K562 (cell line): Measurements from ENCODE around the gene ZNF267. TPM values are rescaled to one million over a fixed set of nuclear protein-coding genes. Genes with fewer than 3 reads are reported as not detected.

Experiments used
- ATAC-seq: fragments of 200-7000 bp; cut with Tn5 transposase; 3 replicates; pipeline ENCODE4 v1.9.1; 2020; ENCODE audit warnings: moderate library complexity
- BruUV-seq: library from RNA; stranded (reverse); fragments of 400-500 nt; replicated peaks from 2 replicates; lab custom pipeline; 2021; lab: Mats Ljungman, UMichigan
- CTCF ChIA-PET: fragments of 300-600 bp; formaldehyde crosslinking; extraction: SDS; loops from one replicate; lab custom pipeline; 2021; ENCODE audit warnings: low intra/inter-chr PET ratio; lab: Yijun Ruan, JAX
- POLR2A ChIA-PET: fragments of 300-600, 350-650 bp; sonication (Branson Sonifier 250); formaldehyde crosslinking; extraction: SDS; loops from one replicate; lab custom pipeline; 2021; ENCODE audit warnings: antibody characterized with exemption, inconsistent platforms; lab: Yijun Ruan, JAX
- DNase-seq, 4 experiments: peaks; one replicate each; pipeline versions ENCODE4 v3.0.0 to v3.0.0-alpha.2; 2011 to 2018; ENCODE audit warnings: low spot score in 3 of 4, mixed read lengths in 3 of 4; ENCODE audit errors: extremely low read depth in 1 of 4
- FAIRE-seq: peaks from 2 replicates; lab custom pipeline; 2011; peaks lifted over from hg19 to GRCh38; lab: Jason Lieb, UNC
- H2AFZ ChIP-seq: 2 replicates; pipeline ENCODE4 v1.6.0; 2011; ENCODE audit warnings: low read depth, low read length, control low read depth, inconsistent platforms
- H3K27ac ChIP-seq: fragments of 200-600 bp; 3 replicates; pipeline ENCODE4 v1.8.0; 2011; ENCODE audit warnings: low read depth, mild to moderate bottlenecking, control low read depth, inconsistent platforms, low read length, moderate library complexity, mixed read lengths; ENCODE audit errors: extremely low read depth
- H3K27me3 ChIP-seq, 2 experiments: fragments of 300-600 bp in 1 of 2; 2 replicates in 1 of 2; 3 replicates in 1 of 2; pipeline versions ENCODE4 v1.6.0 to v1.8.0; 2011; ENCODE audit warnings: inconsistent platforms in 2 of 2, low read length in 2 of 2, mild to moderate bottlenecking in 1 of 2, mixed read lengths in 1 of 2, moderate library complexity in 1 of 2; ENCODE audit not compliant: control insufficient read depth in 2 of 2, insufficient read depth in 2 of 2
- H3K36me3 ChIP-seq: fragments of 300-600 bp; 3 replicates; pipeline ENCODE4 v1.8.0; 2011; ENCODE audit warnings: mild to moderate bottlenecking, low read length, inconsistent platforms; ENCODE audit not compliant: control insufficient read depth, insufficient read depth
- H3K4me1 ChIP-seq, 2 experiments: fragments of 200-600 bp in 1 of 2; replicated peaks in 1 of 2; 2 replicates in 1 of 2; 3 replicates in 1 of 2; pipeline versions ENCODE4 v1.5.1 to v1.8.0; 2011; ENCODE audit warnings: inconsistent platforms in 2 of 2, low read length in 2 of 2, mild to moderate bottlenecking in 1 of 2, mixed read lengths in 1 of 2, moderate library complexity in 1 of 2; ENCODE audit not compliant: control insufficient read depth in 2 of 2, insufficient read depth in 2 of 2
- H3K4me2 ChIP-seq: 2 replicates; pipeline ENCODE4 v1.6.1; 2011; ENCODE audit warnings: low read length, control low read depth, inconsistent platforms, mixed read lengths; ENCODE audit not compliant: insufficient read depth
- H3K4me3 ChIP-seq: fragments of 200-600 bp; sonication (generic), shearing (Covaris generic); 2 replicates; pipeline ENCODE4 v1.5.1; 2016; ENCODE audit warnings: control low read depth, inconsistent platforms
- H3K79me2 ChIP-seq: fragments of 200-600 bp; 3 replicates; pipeline ENCODE4 v1.8.0; 2011; ENCODE audit warnings: low read length, inconsistent platforms; ENCODE audit not compliant: control insufficient read depth, insufficient read depth
- H3K9ac ChIP-seq, 2 experiments: 2 replicates each; pipeline versions ENCODE4 v1.6.0 to v1.6.1; 2011; ENCODE audit warnings: low read depth in 2 of 2, low read length in 2 of 2, control low read depth in 1 of 2, inconsistent platforms in 1 of 2, mild to moderate bottlenecking in 1 of 2, mixed read lengths in 1 of 2; ENCODE audit not compliant: insufficient read depth in 1 of 2
- H3K9me1 ChIP-seq: one replicate; pipeline ENCODE4 v1.6.0; 2011; ENCODE audit warnings: inconsistent platforms, mild to moderate bottlenecking, low read length, moderate library complexity; ENCODE audit not compliant: control insufficient read depth, insufficient read depth
- H3K9me3 ChIP-seq: replicated peaks from 2 replicates; pipeline ENCODE4 v1.5.1; 2011; ENCODE audit warnings: low read depth, low read length, inconsistent platforms; ENCODE audit not compliant: control insufficient read depth, insufficient read depth
- H4K20me1 ChIP-seq: replicated peaks from 2 replicates; pipeline ENCODE4 v1.6.1; 2011; ENCODE audit warnings: low read length, inconsistent platforms, mixed read lengths; ENCODE audit not compliant: control insufficient read depth, insufficient read depth
- KDM1A ChIP-seq, 2 experiments: fragments of 450-650 bp; IDR thresholded peaks; 2 replicates each; pipeline ENCODE4 v1.6.1; 2016; ENCODE audit warnings: mild to moderate bottlenecking in 2 of 2
- LARP7 ChIP-seq: fragments of 450-650 bp; IDR thresholded peaks from 2 replicates; pipeline ENCODE4 v1.6.1; 2016
- MEIS2 ChIP-seq: fragments of 450-650 bp; IDR thresholded peaks from 2 replicates; pipeline ENCODE4 v1.6.1; 2014; ENCODE audit warnings: mild to moderate bottlenecking; ENCODE audit not compliant: partially characterized antibody
- NR2C2 ChIP-seq, 2 experiments: fragments of 200-800 bp in 1 of 2; sonication (Bioruptor generic) in 1 of 2; sonication (generic) in 1 of 2; formaldehyde crosslinking in 1 of 2; IDR thresholded peaks; 2 replicates each; pipeline versions ENCODE4 v1.6.1 to v1.8.0; 2016 to 2022; ENCODE audit warnings: mild to moderate bottlenecking in 1 of 2, missing compliant biosample characterization in 1 of 2, missing genetic modification characterization in 1 of 2, missing genetic modification reagents in 1 of 2
- TFAM ChIP-seq: fragments of 250-450 bp; sonication (Bioruptor Pico); conservative IDR thresholded peaks from 2 replicates; pipeline ENCODE4 v1.5.0; 2021; ENCODE audit warnings: mild to moderate bottlenecking, moderate library complexity
- XRCC5 ChIP-seq: fragments of 200-400 bp; formaldehyde crosslinking; IDR thresholded peaks from 2 replicates; pipeline ENCODE4 v1.6.1; 2017; ENCODE audit warnings: low read depth, mild to moderate bottlenecking, low read length
- ZNF124 ChIP-seq: sonication (generic); formaldehyde crosslinking; IDR thresholded peaks from 2 replicates; pipeline ENCODE4 v1.8.1; 2022; ENCODE audit warnings: missing genetic modification reagents
- WGBS: fragments of 100-300 bp; shearing (Covaris generic); methylation state at CpG from one replicate; pipeline ENCODE4 v1.1.6; 2016; ENCODE audit warnings: low coverage, mixed read lengths; ENCODE audit not compliant: insufficient coverage; ENCODE audit errors: missing lambda C conversion rate; 5-methylcytosine and 5-hydroxymethylcytosine counted together
- in situ Hi-C: fragments of 300-500 bp; cut with MboI; formaldehyde crosslinking; loops from 4 replicates; pipeline ENCODE4 v1.15.0; 2018; ENCODE audit warnings: inconsistent platforms, mixed read lengths
- intact Hi-C: fragments of 100-400 bp; cut with micrococcal nuclease; formaldehyde crosslinking; loops from 2 replicates; pipeline ENCODE4 v1.14.2; 2022
- polyA plus RNA-seq, 8 experiments: library from polyadenylated mRNA; depleted of rRNA in 4 of 8; stranded (reverse) in 5 of 8; unstranded in 3 of 8; fragments of >200 nt; fragmentation: Nextera tagmentation in 2 of 8; fragmentation: Illumina TruSeq in 1 of 8; extraction: Ambion mirVana in 2 of 8; extraction: Trizol in 1 of 8; gene quantifications; 2 replicates each; pipeline versions ENCODE4 v1.2.1 to v1.2.3, GENCODE V29; 2011 to 2014; ENCODE audit warnings: inconsistent platforms in 1 of 8, missing spikeins in 1 of 8
- total RNA-seq, 7 experiments: library from RNA; depleted of rRNA in 6 of 7; stranded (reverse); fragments of >200 nt in 6 of 7; fragmentation: Illumina TruSeq in 2 of 7; extraction: Trizol in 2 of 7; gene quantifications; 2 replicates each; pipeline versions ENCODE4 v1.2.1 to v1.2.3, GENCODE V29; 2011 to 2021; ENCODE audit warnings: low replicate concordance in 1 of 7

The ZNF267 gene
- total and polyA plus RNA-seq, 9 of the 15 experiments (the other 6 are each of a cell fraction or from before 2014, with no cell fraction given), result 14.6 to 38.8 (median 21.5) TPM

GRCh38 chr16:31879937-31880321, 6.3 kb downstream of the ZNF267 start:
- ChIA-PET POLR2A (interaction anchor here (0.6 to 1.3 kb wide), 3 partner anchors 19 to 489 kb away, joined by 3 to 5 read pairs (median 3); no protein-coding TSS in a partner anchor), CTCF (no interaction called here)
- ATAC-seq (no peak), DNase-seq (no peak), FAIRE-seq (no peak)
- Histone ChIP-seq H3K27me3 (no peaks in the 10 kb centered on the region), H3K4me2 (peak overlapping the region; percentile 79), H3K9me3 (peaks cover 14% of the 10 kb centered on the region), H2AFZ (no peak overlapping the region), H3K9ac (peak overlapping the region; percentile 32 to 70; a peak in 3 of 4 replicates), H3K79me2 (peaks cover 100% of the 10 kb centered on the region), H3K9me1 (no peaks in the 10 kb centered on the region), H3K27ac (peak overlapping the region; percentile 94), H3K36me3 (peaks cover 94% of the 10 kb centered on the region), H3K4me3 (no peak overlapping the region), H4K20me1 (peaks cover 26% of the 10 kb centered on the region), H3K4me1 (peaks cover 13 to 68% of the 10 kb centered on the region in 2 experiments; a peak in 4 of 5 replicates)
- TF ChIP-seq MEIS2 (no peak), TFAM (CRISPR knock-in tag) (no peak), XRCC5 (0 out of 2 replicates have a peak, but pooled peaks have one; percentile 7), NR2C2 (CRISPR knock-in tag; IDR thresholded peaks at IDR 0.05) (no peak), NR2C2 (tag; IDR thresholded peaks at IDR 0.05) (0 out of 2 replicates have a peak, but pooled peaks have one; percentile 7), ZNF124 (CRISPR knock-in tag) (no peak), KDM1A (IDR thresholded peaks at IDR 0.05) (no peak), LARP7 (no peak)
- WGBS, result 0% methylated on average over 1 of the region's 1 CpG
- in situ Hi-C loops (no loop called here), intact Hi-C loops (loop anchor here (5.0 to 10.0 kb wide), 2 partner anchors 178 to 495 kb away; no protein-coding TSS in a partner anchor)
- TSS peak; percentile 97 for BruUV-seq
